Activated B cell treated with CpG ODN at 0.5 μM for 24 hours (primary cell): ENCODE data around the gene LILRB3. TPM values are rescaled to one million over a fixed set of nuclear protein-coding genes. Genes with fewer than 3 reads are reported as not detected.
"Not testable (repeated sequence)": the region's sequence is repeated elsewhere in the genome, so short reads cannot be mapped to it uniquely, and the experiment has no call there.

ENCODE experiments used
- ATAC-seq: fragments of 200-7000 bp; cut with Tn5 transposase; one replicate; pipeline ENCODE4 v1.10.0; 2021; ENCODE audit warnings: low read depth, mild to moderate bottlenecking, moderate library complexity
- CTCF ChIA-PET: fragments of 350-600 bp; sonication (Branson Sonifier 250); formaldehyde crosslinking; loops from one replicate; lab custom pipeline; 2021; ENCODE audit warnings: antibody characterized with exemption; lab: Charles Lee
- POLR2A ChIA-PET: fragments of 350-600 bp; sonication (Branson Sonifier 250); formaldehyde crosslinking; loops from one replicate; lab custom pipeline; 2021; ENCODE audit warnings: antibody characterized with exemption; lab: Charles Lee
- DNase-seq: peaks from one replicate; pipeline ENCODE4 v3.0.0; 2022
- H3K27ac Mint-ChIP-seq: one replicate; pipeline ENCODE4 v1.8.0; 2020; ENCODE audit warnings: mixed read lengths
- H3K27me3 Mint-ChIP-seq: one replicate; pipeline ENCODE4 v1.8.0; 2021; ENCODE audit warnings: mixed read lengths
- H3K36me3 Mint-ChIP-seq: one replicate; pipeline ENCODE4 v1.8.0; 2021; ENCODE audit warnings: low read depth, mixed read lengths
- H3K4me1 Mint-ChIP-seq: one replicate; pipeline ENCODE4 v1.8.0; 2021; ENCODE audit warnings: mixed read lengths
- H3K4me3 Mint-ChIP-seq: one replicate; pipeline ENCODE4 v1.8.0; 2020; ENCODE audit warnings: mild to moderate bottlenecking, mixed read lengths
- H3K9me3 Mint-ChIP-seq: one replicate; pipeline ENCODE4 v1.8.0; 2020; ENCODE audit warnings: mixed read lengths
- CTCF ChIP-seq: fragments of 200-600 bp; IDR thresholded peaks from one replicate; pipeline ENCODE4 v1.8.0; 2022; ENCODE audit warnings: antibody characterized with exemption, mild to moderate bottlenecking
- intact Hi-C: fragments of 100-400 bp; cut with micrococcal nuclease; formaldehyde crosslinking; loops from one replicate; pipeline ENCODE4 v1.15.1; 2024
- total RNA-seq: library from RNA; stranded (reverse); gene quantifications from 2 replicates; pipeline ENCODE4 v1.2.3, GENCODE V29; 2022

LILRB3 gene
- total RNA-seq, 1 donor from 2014 or later: 1.1 TPM

- H3K4me3 Mint-ChIP-seq, CTCF ChIA-PET, H3K27ac Mint-ChIP-seq, POLR2A ChIA-PET, DNase-seq, ATAC-seq, H3K4me1 Mint-ChIP-seq, H3K9me3 Mint-ChIP-seq: not testable (repeated sequence)
- Mint-ChIP-seq H3K27me3 (peaks cover 12% of the 10 kb centered on the region), H3K36me3 (peaks cover 12% of the 10 kb centered on the region)
- intact Hi-C loops: loop anchor here (5.0 kb wide), 1 partner anchor 448 kb away; no protein-coding TSS in a partner anchor
Measured at GRCh38 chr19:54219702-54220101, 3.1 kb downstream of the LILRB3 start.

- no peak overlapping the region for H3K4me3 Mint-ChIP-seq
- peaks cover 12% of the 10 kb centered on the region for H3K27me3 Mint-ChIP-seq
- DNase-seq (no peak), ATAC-seq (no peak)
- TF ChIP-seq CTCF: no peak
- H3K9me3 Mint-ChIP-seq: no peaks in the 10 kb centered on the region
- peaks cover 12% of the 10 kb centered on the region for H3K36me3 Mint-ChIP-seq
- peaks cover 2% of the 10 kb centered on the region for H3K4me1 Mint-ChIP-seq
- intact Hi-C loops: loop anchor here (5.0 kb wide), 1 partner anchor 448 kb away; no protein-coding TSS in a partner anchor
- no peak overlapping the region for H3K27ac Mint-ChIP-seq
- ChIA-PET CTCF (no interaction called here), POLR2A (no interaction called here)
Measured at GRCh38 chr19:54218960-54219661, 3.7 kb downstream of the LILRB3 start.

GRCh38 chr19:54218259-54218658 is 4.5 kb downstream of the LILRB3 start:
- intact Hi-C loops: loop anchor here (5.0 kb wide), 1 partner anchor 449 kb away; no protein-coding TSS in a partner anchor
- no peak overlapping the region for H3K27ac Mint-ChIP-seq
- peaks cover 12% of the 10 kb centered on the region for H3K36me3 Mint-ChIP-seq
- H3K4me1 Mint-ChIP-seq: peaks cover 2% of the 10 kb centered on the region
- no peak for ATAC-seq
- peaks cover 4% of the 10 kb centered on the region for H3K27me3 Mint-ChIP-seq
- H3K9me3 Mint-ChIP-seq: no peaks in the 10 kb centered on the region
- no peak overlapping the region for H3K4me3 Mint-ChIP-seq
- TF ChIP-seq CTCF: no peak
- no peak for DNase-seq
- ChIA-PET POLR2A (no interaction called here), CTCF (no interaction called here)

- DNase-seq, H3K4me3 Mint-ChIP-seq, ATAC-seq, POLR2A ChIA-PET, H3K27ac Mint-ChIP-seq, H3K4me1 Mint-ChIP-seq, CTCF ChIA-PET, H3K9me3 Mint-ChIP-seq, H3K27me3 Mint-ChIP-seq: not testable (repeated sequence)
- H3K36me3 Mint-ChIP-seq: peaks cover 12% of the 10 kb centered on the region
- intact Hi-C loops: loop anchor here (5.0 kb wide), 1 partner anchor 450 kb away; no protein-coding TSS in a partner anchor
Measured at GRCh38 chr19:54217517-54218247, 5.1 kb downstream of the LILRB3 start.

- ChIA-PET CTCF (no interaction called here), POLR2A (interaction anchor here (0.6 kb wide), 1 partner anchor 9 kb away, joined by 4 read pairs; no protein-coding TSS in a partner anchor)
- H3K36me3 Mint-ChIP-seq: peaks cover 13% of the 10 kb centered on the region
- no peak for ATAC-seq
- H3K27ac Mint-ChIP-seq: no peak overlapping the region
- no peak overlapping the region for H3K4me3 Mint-ChIP-seq
- DNase-seq: no peak
- intact Hi-C loops: loop anchor here (5.0 kb wide), 1 partner anchor 450 kb away; no protein-coding TSS in a partner anchor
- H3K27me3 Mint-ChIP-seq: peaks cover 2% of the 10 kb centered on the region
- no peak for TF ChIP-seq CTCF
- H3K9me3 Mint-ChIP-seq: no peaks in the 10 kb centered on the region
- no peaks in the 10 kb centered on the region for H3K4me1 Mint-ChIP-seq
Measured at GRCh38 chr19:54216869-54217268, 5.9 kb downstream of the LILRB3 start.

- H3K9me3 Mint-ChIP-seq, POLR2A ChIA-PET, DNase-seq, H3K27ac Mint-ChIP-seq, CTCF ChIA-PET, H3K27me3 Mint-ChIP-seq, ATAC-seq, H3K4me3 Mint-ChIP-seq: not testable (repeated sequence)
- intact Hi-C loops: loop anchor here (5.0 kb wide), 1 partner anchor 453 kb away; no protein-coding TSS in a partner anchor
- Mint-ChIP-seq H3K36me3 (peaks cover 28% of the 10 kb centered on the region), H3K4me1 (peaks cover 16% of the 10 kb centered on the region)
Measured at GRCh38 chr19:54214734-54215133, 8.1 kb downstream of the LILRB3 start.

GRCh38 chr19:54214217-54214616 is 8.6 kb downstream of the LILRB3 start:
- H3K4me3 Mint-ChIP-seq, DNase-seq, ATAC-seq, H3K9me3 Mint-ChIP-seq, POLR2A ChIA-PET, H3K27me3 Mint-ChIP-seq, H3K27ac Mint-ChIP-seq, intact Hi-C loops, CTCF ChIA-PET: not testable (repeated sequence)
- peaks cover 21% of the 10 kb centered on the region for H3K4me1 Mint-ChIP-seq
- H3K36me3 Mint-ChIP-seq: peaks cover 31% of the 10 kb centered on the region
